Parathyroid adenoma (tissue), 2 donors: Measurements from ENCODE around the gene DLG2.

ENCODE experiments used
- H2AFZ ChIP-seq: fragments of 300-600 bp; sonication (generic); one replicate; pipeline ENCODE4 v1.7.0; 2017; ENCODE audit warnings: antibody characterized with exemption, mild to moderate bottlenecking
- H3K27ac ChIP-seq: fragments of 300-600 bp; sonication (generic); one replicate; pipeline ENCODE4 v1.7.0; 2017
- H3K27me3 ChIP-seq: fragments of 300-600 bp; sonication (generic); one replicate; pipeline ENCODE4 v1.7.0; 2017; ENCODE audit warnings: low read length; ENCODE audit not compliant: control insufficient read depth, insufficient read depth
- H3K36me3 ChIP-seq: fragments of 300-600 bp; sonication (generic); one replicate; pipeline ENCODE4 v1.7.0; 2017; ENCODE audit warnings: low read length; ENCODE audit not compliant: control insufficient read depth, insufficient read depth
- H3K4me1 ChIP-seq: fragments of 300-600 bp; sonication (generic); one replicate; pipeline ENCODE4 v1.7.0; 2017; ENCODE audit warnings: control low read depth
- H3K4me2 ChIP-seq: fragments of 300-600 bp; sonication (generic); one replicate; pipeline ENCODE4 v1.7.0; 2017; ENCODE audit warnings: low read length
- H3K4me3 ChIP-seq: fragments of 300-600 bp; sonication (generic); one replicate; pipeline ENCODE4 v1.7.0; 2017; ENCODE audit warnings: low read depth, low read length
- H3K79me2 ChIP-seq: fragments of 300-600 bp; sonication (generic); one replicate; pipeline ENCODE4 v1.7.0; 2017; ENCODE audit warnings: control low read depth
- H3K9ac ChIP-seq: fragments of 300-600 bp; sonication (generic); one replicate; pipeline ENCODE4 v1.7.0; 2017; ENCODE audit warnings: mild to moderate bottlenecking
- H3K9me3 ChIP-seq: fragments of 300-600 bp; sonication (generic); one replicate; pipeline ENCODE4 v1.7.0; 2017; ENCODE audit warnings: low read length; ENCODE audit not compliant: control insufficient read depth
- CTCF ChIP-seq: fragments of 300-600 bp; sonication (generic); IDR thresholded peaks from one replicate; pipeline ENCODE4 v1.7.0; 2017; ENCODE audit warnings: antibody characterized with exemption, mild to moderate bottlenecking
- donor health status: primary hyperparathyroidism.

DLG2 gene

GRCh38 chr11:84044706-84045105, 1582.4 kb downstream of the DLG2 start:
- no peaks in the 10 kb centered on the region for H3K9me3 ChIP-seq
- TF ChIP-seq CTCF = no peak
- no peaks in the 10 kb centered on the region for H3K79me2 ChIP-seq
- H3K4me3 ChIP-seq = no peak overlapping the region
- no peak overlapping the region for H3K9ac ChIP-seq
- no peaks in the 10 kb centered on the region for H3K36me3 ChIP-seq
- no peak overlapping the region for H3K4me2 ChIP-seq
- H3K4me1 ChIP-seq = no peaks in the 10 kb centered on the region
- no peak overlapping the region for H2AFZ ChIP-seq
- no peaks in the 10 kb centered on the region for H3K27me3 ChIP-seq
- no peak overlapping the region for H3K27ac ChIP-seq

GRCh38 chr11:84036664-84037194, 1590.4 kb downstream of the DLG2 start:
- TF ChIP-seq CTCF = no peak
- H3K4me2 ChIP-seq = no peak overlapping the region
- no peaks in the 10 kb centered on the region for H3K4me1 ChIP-seq
- no peaks in the 10 kb centered on the region for H3K27me3 ChIP-seq
- no peaks in the 10 kb centered on the region for H3K79me2 ChIP-seq
- H3K9me3 ChIP-seq = no peaks in the 10 kb centered on the region
- H3K36me3 ChIP-seq = no peaks in the 10 kb centered on the region
- no peak overlapping the region for H3K4me3 ChIP-seq
- H2AFZ ChIP-seq = no peak overlapping the region
- no peak overlapping the region for H3K9ac ChIP-seq
- H3K27ac ChIP-seq = no peak overlapping the region

GRCh38 chr11:84035645-84036044, 1591.5 kb downstream of the DLG2 start:
- Histone ChIP-seq H3K27me3 (no peaks in the 10 kb centered on the region), H3K27ac (no peak overlapping the region), H3K4me2 (no peak overlapping the region), H3K36me3 (no peaks in the 10 kb centered on the region), H3K9ac (no peak overlapping the region), H3K9me3 (no peaks in the 10 kb centered on the region), H3K4me3 (no peak overlapping the region), H2AFZ (no peak overlapping the region), H3K4me1 (no peaks in the 10 kb centered on the region), H3K79me2 (no peaks in the 10 kb centered on the region)
- no peak for TF ChIP-seq CTCF

- H3K4me2 ChIP-seq = no peak overlapping the region
- no peak for TF ChIP-seq CTCF
- H3K4me1 ChIP-seq = no peaks in the 10 kb centered on the region
- H3K79me2 ChIP-seq = no peaks in the 10 kb centered on the region
- H3K27ac ChIP-seq = no peak overlapping the region
- H3K4me3 ChIP-seq = no peak overlapping the region
- no peaks in the 10 kb centered on the region for H3K27me3 ChIP-seq
- H3K9me3 ChIP-seq = no peaks in the 10 kb centered on the region
- no peak overlapping the region for H3K9ac ChIP-seq
- H2AFZ ChIP-seq = no peak overlapping the region
- H3K36me3 ChIP-seq = no peaks in the 10 kb centered on the region
Measured at GRCh38 chr11:84034484-84034883, 1592.7 kb downstream of the DLG2 start.

GRCh38 chr11:84024266-84024665, 1602.9 kb downstream of the DLG2 start:
- no peaks in the 10 kb centered on the region for H3K4me1 ChIP-seq
- no peaks in the 10 kb centered on the region for H3K36me3 ChIP-seq
- no peaks in the 10 kb centered on the region for H3K79me2 ChIP-seq
- no peak for TF ChIP-seq CTCF
- H3K9ac ChIP-seq = no peak overlapping the region
- H3K27me3 ChIP-seq = no peaks in the 10 kb centered on the region
- H3K9me3 ChIP-seq = no peaks in the 10 kb centered on the region
- H2AFZ ChIP-seq = no peak overlapping the region
- H3K27ac ChIP-seq = no peak overlapping the region
- no peak overlapping the region for H3K4me3 ChIP-seq
- no peak overlapping the region for H3K4me2 ChIP-seq
